PFSK-1 (cell line): Measurements from ENCODE around the gene LRRC59.

Source experiments
- POLR2AphosphoS5 ChIP-seq: IDR thresholded peaks from 2 replicates; pipeline ENCODE4 v1.6.1; 2012; ENCODE audit warnings: low read depth, mild to moderate bottlenecking, control low read depth, low read length, moderate library complexity
- REST ChIP-seq, 2 experiments: IDR thresholded peaks; 2 replicates each; pipeline versions ENCODE4 v1.6.1 to v1.8.0; 2011 to 2012; ENCODE audit warnings: low read depth in 2 of 2, low read length in 2 of 2, control low read depth in 1 of 2, inconsistent platforms in 1 of 2, mild to moderate bottlenecking in 1 of 2, moderate library complexity in 1 of 2; ENCODE audit not compliant: insufficient read depth in 1 of 2
- TAF1 ChIP-seq: IDR thresholded peaks from 2 replicates; pipeline ENCODE4 v1.6.1; 2012; ENCODE audit warnings: low read length, control low read depth, borderline replicate concordance; ENCODE audit not compliant: insufficient read depth

- TF ChIP-seq POLR2AphosphoS5, result peak; percentile 46
- TF ChIP-seq REST (IDR thresholded peaks at IDR 0.05; ENCODE audit: insufficient read depth in 1 of 2, low read depth in 2 of 2, low read length in 2 of 2), result no peak
- no peak for TF ChIP-seq TAF1
Observed at GRCh38 chr17:50361561-50362480, 35.5 kb downstream of the LRRC59 start.
